ENCODE data around the gene ACACA. TPM values are rescaled to one million over a fixed set of nuclear protein-coding genes. Genes with fewer than 3 reads are reported as not detected.

Gene ACACA
- total and polyA plus RNA-seq, 8 donors, result 9.1 to 31.6 (median 13.1) TPM

GRCh38 chr17:37284191-37284590 is 122.4 kb downstream of the ACACA start:
- WGBS, 2 donors, result 78 to 81% methylated on average over 2 of the region's 2 CpGs
- H3K9me3 ChIP-seq, result no peaks in the 10 kb centered on the region
- FAIRE-seq, result no peak

GRCh38 chr17:37283414-37283961 is 123.1 kb downstream of the ACACA start:
- TF ChIP-seq CTCF (IDR thresholded peaks at IDR 0.05), result no peak
- no peak for ATAC-seq
- intact Hi-C loops (cut with DNase I), result no loop called here

More at GRCh38 chr17:37284191-37284590, 122.4 kb downstream of the ACACA start:
- intact Hi-C loops (cut with DNase I), result no loop called here
- Histone ChIP-seq H3K27me3 (no peaks in the 10 kb centered on the region), H3K4me1 (peaks cover 0 to 6% (median 0%) of the 10 kb centered on the region in 3 donors), H3K27ac (no peak overlapping the region), H3K4me3 (no peak overlapping the region), H3K36me3 (no peaks in the 10 kb centered on the region)
- no peak for ATAC-seq
- DNase-seq, result no peak
- no peak for TF ChIP-seq CTCF (IDR thresholded peaks at IDR 0.05)

GRCh38 chr17:37280841-37281240 is 125.8 kb downstream of the ACACA start:
- Histone ChIP-seq H3K36me3 (no peaks in the 10 kb centered on the region), H3K4me1 (peaks cover 0 to 10% (median 0%) of the 10 kb centered on the region in 3 donors), H3K27me3 (no peaks in the 10 kb centered on the region), H3K27ac (no peak overlapping the region), H3K9me3 (no peaks in the 10 kb centered on the region), H3K4me3 (no peak overlapping the region)
- no peak for DNase-seq
- no peak for ATAC-seq
- no peak for FAIRE-seq
- intact Hi-C loops (cut with DNase I), result no loop called here
- TF ChIP-seq CTCF (IDR thresholded peaks at IDR 0.05), result no peak
- 98 to 99% methylated on average over 6 of the region's 6 CpGs for WGBS, 2 donors

More at GRCh38 chr17:37283414-37283961, 123.1 kb downstream of the ACACA start:
- FAIRE-seq, result no peak
- no peaks in the 10 kb centered on the region for H3K27me3 ChIP-seq
- no peaks in the 10 kb centered on the region for H3K36me3 ChIP-seq
- peaks cover 0 to 6% (median 0%) of the 10 kb centered on the region in 3 donors for H3K4me1 ChIP-seq
- no peak for DNase-seq
- H3K27ac ChIP-seq, result no peak overlapping the region
- no peak overlapping the region for H3K4me3 ChIP-seq
- no peaks in the 10 kb centered on the region for H3K9me3 ChIP-seq

- Histone ChIP-seq H3K27me3 (no peaks in the 10 kb centered on the region), H3K36me3 (peaks cover 0 to 4% (median 0%) of the 10 kb centered on the region in 3 donors), H3K4me1 (peaks cover 0 to 8% (median 0%) of the 10 kb centered on the region in 3 donors), H3K27ac (no peak overlapping the region), H3K4me3 (no peak overlapping the region), H3K9me3 (no peaks in the 10 kb centered on the region)
- DNase-seq, result no peak
- FAIRE-seq, result no peak
- WGBS, 2 donors, result 17 to 21% methylated on average over 2 of the region's 2 CpGs
- no peak for TF ChIP-seq CTCF (IDR thresholded peaks at IDR 0.05)
- intact Hi-C loops (cut with DNase I), result no loop called here
- ATAC-seq, result peak in 3 of 4 donors; percentile 48 to 81 (median 54)
Observed at GRCh38 chr17:37278247-37278894, 128.3 kb downstream of the ACACA start.

- intact Hi-C loops (cut with DNase I), result no loop called here
- WGBS, 2 donors, result 0% methylated on average over 1 of the region's 1 CpG
Observed at GRCh38 chr17:37276475-37276874, 130.2 kb downstream of the ACACA start.

More at GRCh38 chr17:37276475-37276874, 130.2 kb downstream of the ACACA start:
- Histone ChIP-seq H3K27me3 (no peaks in the 10 kb centered on the region), H3K9me3 (no peaks in the 10 kb centered on the region), H3K4me3 (no peak overlapping the region), H3K36me3 (peaks cover 0 to 4% (median 0%) of the 10 kb centered on the region in 3 donors), H3K27ac (no peak overlapping the region), H3K4me1 (peaks cover 0 to 4% (median 0%) of the 10 kb centered on the region in 3 donors)
- FAIRE-seq (no peak), ATAC-seq (no peak), DNase-seq (no peak)
- no peak for TF ChIP-seq CTCF (IDR thresholded peaks at IDR 0.05)
